CD1c-positive myeloid dendritic cell (primary cell): ENCODE data around the gene FTSJ1.
"Not testable (repeated sequence)": the region's sequence is repeated elsewhere in the genome, so short reads cannot be mapped to it uniquely, and the experiment has no call there.

ENCODE experiments used
- DNase-seq: peaks from one replicate; pipeline ENCODE4 v3.0.0-alpha.2; 2016; ENCODE audit errors: extremely low spot score

The FTSJ1 gene

GRCh38 chrX:48497871-48498270 is 21.9 kb downstream of the FTSJ1 start:
- no peak for DNase-seq

- no peak for DNase-seq
Measured at GRCh38 chrX:48498374-48498809, 22.4 kb downstream of the FTSJ1 start.

GRCh38 chrX:48504261-48504660 is 28.3 kb downstream of the FTSJ1 start:
- DNase-seq, result no peak

- no peak for DNase-seq
Measured at GRCh38 chrX:48505481-48505880, 29.5 kb downstream of the FTSJ1 start.

- no peak for DNase-seq
Measured at GRCh38 chrX:48507246-48507645, 31.2 kb downstream of the FTSJ1 start.

GRCh38 chrX:48508400-48509244 is 32.6 kb downstream of the FTSJ1 start, which contains the start of gene PORCN:
PORCN (plus strand) TSS chrX:48508992; CDS start chrX:48509821, 829 bp downstream.
- peak; percentile 73 for DNase-seq

GRCh38 chrX:48509245-48509590 is 33.2 kb downstream of the FTSJ1 start:
- DNase-seq, result no peak

- DNase-seq, result no peak
Measured at GRCh38 chrX:48509619-48510018, 33.6 kb downstream of the FTSJ1 start.

- no peak for DNase-seq
Measured at GRCh38 chrX:48511560-48511959, 35.6 kb downstream of the FTSJ1 start.

GRCh38 chrX:48512371-48512935 is 36.5 kb downstream of the FTSJ1 start:
- no peak for DNase-seq

GRCh38 chrX:48513670-48514069 is 37.7 kb downstream of the FTSJ1 start:
- DNase-seq, result no peak

GRCh38 chrX:48514126-48514806 is 38.3 kb downstream of the FTSJ1 start:
- no peak for DNase-seq

GRCh38 chrX:48514868-48515460 is 39.0 kb downstream of the FTSJ1 start:
- DNase-seq, result no peak

- no peak for DNase-seq
Measured at GRCh38 chrX:48515842-48516241, 39.8 kb downstream of the FTSJ1 start.

- DNase-seq, result no peak
Measured at GRCh38 chrX:48516285-48516684, 40.3 kb downstream of the FTSJ1 start.

GRCh38 chrX:48516987-48517386 is 41.0 kb downstream of the FTSJ1 start:
- DNase-seq, result no peak

GRCh38 chrX:48519481-48519880 is 43.5 kb downstream of the FTSJ1 start:
- not testable (repeated sequence) for DNase-seq

GRCh38 chrX:48520455-48520854 is 44.5 kb downstream of the FTSJ1 start:
- no peak for DNase-seq

- DNase-seq, result no peak
Measured at GRCh38 chrX:48520976-48521352, 45.0 kb downstream of the FTSJ1 start.

GRCh38 chrX:48521353-48522243 is 45.6 kb downstream of the FTSJ1 start, which contains the start of gene EBP:
EBP (plus strand) TSS chrX:48521808; CDS start chrX:48523772, 1,964 bp downstream.
- DNase-seq, result peak; percentile 95

- no peak for DNase-seq
Measured at GRCh38 chrX:48522291-48522690, 46.3 kb downstream of the FTSJ1 start.
